ENCODE data around the gene ARFGAP1. TPM values are rescaled to one million over a fixed set of nuclear protein-coding genes. Genes with fewer than 3 reads are reported as not detected.

Gene ARFGAP1
- total RNA-seq, 1 donor from 2014 or later, result 208 TPM

GRCh38 chr20:63286781-63287696 lies 14.4 kb downstream of the ARFGAP1 start:
- Mint-ChIP-seq H3K4me3 (no peak overlapping the region), H3K27me3 (ENCODE audit: low read depth) (no peaks in the 10 kb centered on the region), H3K36me3 (peaks cover 4% of the 10 kb centered on the region), H3K9me3 (no peaks in the 10 kb centered on the region), H3K27ac (peak overlapping the region; percentile 34), H3K4me1 (no peaks in the 10 kb centered on the region)
- no peak for TF ChIP-seq CTCF (IDR thresholded peaks at IDR 0.05; ENCODE audit: unreplicated experiment)
- DNase-seq (ENCODE audit: low spot score in 2 of 2, unreplicated experiment in 2 of 2), result no peak

GRCh38 chr20:63287697-63288580 lies 15.3 kb downstream of the ARFGAP1 start:
- Mint-ChIP-seq H3K9me3 (no peaks in the 10 kb centered on the region), H3K4me3 (no peak overlapping the region), H3K27ac (no peak overlapping the region), H3K27me3 (ENCODE audit: low read depth) (no peaks in the 10 kb centered on the region), H3K36me3 (peaks cover 4% of the 10 kb centered on the region), H3K4me1 (no peaks in the 10 kb centered on the region)
- DNase-seq (ENCODE audit: low spot score in 2 of 2, unreplicated experiment in 2 of 2), result no peak
- TF ChIP-seq CTCF (IDR thresholded peaks at IDR 0.05; ENCODE audit: unreplicated experiment), result no peak

GRCh38 chr20:63288581-63289251 lies 16.1 kb downstream of the ARFGAP1 start:
- no peaks in the 10 kb centered on the region for H3K9me3 Mint-ChIP-seq
- H3K27ac Mint-ChIP-seq, result no peak overlapping the region
- TF ChIP-seq CTCF (IDR thresholded peaks at IDR 0.05; ENCODE audit: unreplicated experiment), result no peak
- peaks cover 4% of the 10 kb centered on the region for H3K36me3 Mint-ChIP-seq
- no peak for DNase-seq (ENCODE audit: low spot score in 2 of 2, unreplicated experiment in 2 of 2)
- H3K4me3 Mint-ChIP-seq, result no peak overlapping the region
- no peaks in the 10 kb centered on the region for H3K27me3 Mint-ChIP-seq (ENCODE audit: low read depth)
- H3K4me1 Mint-ChIP-seq, result no peaks in the 10 kb centered on the region

- Mint-ChIP-seq H3K36me3 (peaks cover 2% of the 10 kb centered on the region), H3K4me3 (no peak overlapping the region), H3K9me3 (no peaks in the 10 kb centered on the region), H3K4me1 (no peaks in the 10 kb centered on the region), H3K27me3 (ENCODE audit: low read depth) (peaks cover 2% of the 10 kb centered on the region), H3K27ac (no peak overlapping the region)
- TF ChIP-seq CTCF (IDR thresholded peaks at IDR 0.05; ENCODE audit: unreplicated experiment), result no peak
- DNase-seq (ENCODE audit: low spot score in 2 of 2, unreplicated experiment in 2 of 2), result no peak
Observed at GRCh38 chr20:63289311-63290135, 16.9 kb downstream of the ARFGAP1 start.

All from mesothelial cell of epicardium (in vitro differentiated cells).